ENCODE measurements around the gene CDC6.

The CDC6 gene

GRCh38 chr17:40352237-40352778, 64.6 kb downstream of the CDC6 start:
- no peak for DNase-seq (ENCODE audit: low spot score)

GRCh38 chr17:40352779-40353394, 65.2 kb downstream of the CDC6 start:
- DNase-seq (ENCODE audit: low spot score): no peak
